Parathyroid adenoma (tissue), 2 donors: ENCODE measurements around the gene KLK10.

Source experiments
- H2AFZ ChIP-seq: fragments of 300-600 bp; sonication (generic); one replicate; pipeline ENCODE4 v1.7.0; 2017; ENCODE audit warnings: antibody characterized with exemption, mild to moderate bottlenecking
- H3K27ac ChIP-seq: fragments of 300-600 bp; sonication (generic); one replicate; pipeline ENCODE4 v1.7.0; 2017
- H3K27me3 ChIP-seq: fragments of 300-600 bp; sonication (generic); one replicate; pipeline ENCODE4 v1.7.0; 2017; ENCODE audit warnings: low read length; ENCODE audit not compliant: control insufficient read depth, insufficient read depth
- H3K36me3 ChIP-seq: fragments of 300-600 bp; sonication (generic); one replicate; pipeline ENCODE4 v1.7.0; 2017; ENCODE audit warnings: low read length; ENCODE audit not compliant: control insufficient read depth, insufficient read depth
- H3K4me1 ChIP-seq: fragments of 300-600 bp; sonication (generic); one replicate; pipeline ENCODE4 v1.7.0; 2017; ENCODE audit warnings: control low read depth
- H3K4me2 ChIP-seq: fragments of 300-600 bp; sonication (generic); one replicate; pipeline ENCODE4 v1.7.0; 2017; ENCODE audit warnings: low read length
- H3K4me3 ChIP-seq: fragments of 300-600 bp; sonication (generic); one replicate; pipeline ENCODE4 v1.7.0; 2017; ENCODE audit warnings: low read depth, low read length
- H3K79me2 ChIP-seq: fragments of 300-600 bp; sonication (generic); one replicate; pipeline ENCODE4 v1.7.0; 2017; ENCODE audit warnings: control low read depth
- H3K9ac ChIP-seq: fragments of 300-600 bp; sonication (generic); one replicate; pipeline ENCODE4 v1.7.0; 2017; ENCODE audit warnings: mild to moderate bottlenecking
- H3K9me3 ChIP-seq: fragments of 300-600 bp; sonication (generic); one replicate; pipeline ENCODE4 v1.7.0; 2017; ENCODE audit warnings: low read length; ENCODE audit not compliant: control insufficient read depth
- CTCF ChIP-seq: fragments of 300-600 bp; sonication (generic); IDR thresholded peaks from one replicate; pipeline ENCODE4 v1.7.0; 2017; ENCODE audit warnings: antibody characterized with exemption, mild to moderate bottlenecking
- donor health status: primary hyperparathyroidism.

Gene KLK10

GRCh38 chr19:51006406-51006805, 13.1 kb downstream of the KLK10 start:
- H3K27ac ChIP-seq, result no peak overlapping the region
- H3K36me3 ChIP-seq, result no peaks in the 10 kb centered on the region
- H3K27me3 ChIP-seq, result no peaks in the 10 kb centered on the region
- H2AFZ ChIP-seq, result no peak overlapping the region
- no peaks in the 10 kb centered on the region for H3K9me3 ChIP-seq
- no peak overlapping the region for H3K4me3 ChIP-seq
- H3K4me2 ChIP-seq, result no peak overlapping the region
- H3K79me2 ChIP-seq, result no peaks in the 10 kb centered on the region
- TF ChIP-seq CTCF, result no peak
- no peak overlapping the region for H3K9ac ChIP-seq
- H3K4me1 ChIP-seq, result no peaks in the 10 kb centered on the region

GRCh38 chr19:51005248-51005647, 14.3 kb downstream of the KLK10 start:
- H3K4me1 ChIP-seq, result no peaks in the 10 kb centered on the region
- H3K4me3 ChIP-seq, result no peak overlapping the region
- H2AFZ ChIP-seq, result no peak overlapping the region
- H3K27ac ChIP-seq, result no peak overlapping the region
- H3K9ac ChIP-seq, result no peak overlapping the region
- no peak for TF ChIP-seq CTCF
- H3K4me2 ChIP-seq, result no peak overlapping the region
- no peaks in the 10 kb centered on the region for H3K79me2 ChIP-seq
- no peaks in the 10 kb centered on the region for H3K27me3 ChIP-seq
- no peaks in the 10 kb centered on the region for H3K36me3 ChIP-seq
- H3K9me3 ChIP-seq, result no peaks in the 10 kb centered on the region

- H3K4me1 ChIP-seq, result no peaks in the 10 kb centered on the region
- H3K4me2 ChIP-seq, result no peak overlapping the region
- no peak overlapping the region for H3K4me3 ChIP-seq
- no peaks in the 10 kb centered on the region for H3K36me3 ChIP-seq
- H3K79me2 ChIP-seq, result no peaks in the 10 kb centered on the region
- no peaks in the 10 kb centered on the region for H3K27me3 ChIP-seq
- no peaks in the 10 kb centered on the region for H3K9me3 ChIP-seq
- no peak for TF ChIP-seq CTCF
- H3K9ac ChIP-seq, result no peak overlapping the region
- H3K27ac ChIP-seq, result no peak overlapping the region
- H2AFZ ChIP-seq, result no peak overlapping the region
Measured at GRCh38 chr19:51003316-51003715, 16.2 kb downstream of the KLK10 start.

GRCh38 chr19:51002542-51003311, 16.8 kb downstream of the KLK10 start:
- Histone ChIP-seq H3K79me2 (no peaks in the 10 kb centered on the region), H3K36me3 (no peaks in the 10 kb centered on the region), H3K27me3 (no peaks in the 10 kb centered on the region), H3K4me3 (no peak overlapping the region), H3K9ac (no peak overlapping the region), H3K4me1 (no peaks in the 10 kb centered on the region), H2AFZ (no peak overlapping the region), H3K9me3 (no peaks in the 10 kb centered on the region), H3K27ac (no peak overlapping the region), H3K4me2 (no peak overlapping the region)
- no peak for TF ChIP-seq CTCF

- TF ChIP-seq CTCF, result no peak
- Histone ChIP-seq H3K4me1 (no peaks in the 10 kb centered on the region), H3K27ac (no peak overlapping the region), H3K9ac (no peak overlapping the region), H3K79me2 (no peaks in the 10 kb centered on the region), H3K4me3 (no peak overlapping the region), H3K9me3 (no peaks in the 10 kb centered on the region), H3K27me3 (no peaks in the 10 kb centered on the region), H2AFZ (no peak overlapping the region), H3K36me3 (no peaks in the 10 kb centered on the region), H3K4me2 (no peak overlapping the region)
Measured at GRCh38 chr19:51002089-51002532, 17.4 kb downstream of the KLK10 start.
